GM21786 (cell line): Measurements from ENCODE around the gene HPSE.
A peak's percentile ranks its signal among the peaks of the same experiment; 100 is the strongest.
"Not testable (repeated sequence)": the region's sequence is repeated elsewhere in the genome, so short reads cannot be mapped to it uniquely, and the experiment has no call there.

Experiments used
- ATAC-seq: cut with Tn5 transposase; IDR thresholded peaks from one replicate; pipeline ENCODE4 v1.9.1; 2021; ENCODE audit not compliant: unreplicated experiment

The HPSE gene

DNA sequence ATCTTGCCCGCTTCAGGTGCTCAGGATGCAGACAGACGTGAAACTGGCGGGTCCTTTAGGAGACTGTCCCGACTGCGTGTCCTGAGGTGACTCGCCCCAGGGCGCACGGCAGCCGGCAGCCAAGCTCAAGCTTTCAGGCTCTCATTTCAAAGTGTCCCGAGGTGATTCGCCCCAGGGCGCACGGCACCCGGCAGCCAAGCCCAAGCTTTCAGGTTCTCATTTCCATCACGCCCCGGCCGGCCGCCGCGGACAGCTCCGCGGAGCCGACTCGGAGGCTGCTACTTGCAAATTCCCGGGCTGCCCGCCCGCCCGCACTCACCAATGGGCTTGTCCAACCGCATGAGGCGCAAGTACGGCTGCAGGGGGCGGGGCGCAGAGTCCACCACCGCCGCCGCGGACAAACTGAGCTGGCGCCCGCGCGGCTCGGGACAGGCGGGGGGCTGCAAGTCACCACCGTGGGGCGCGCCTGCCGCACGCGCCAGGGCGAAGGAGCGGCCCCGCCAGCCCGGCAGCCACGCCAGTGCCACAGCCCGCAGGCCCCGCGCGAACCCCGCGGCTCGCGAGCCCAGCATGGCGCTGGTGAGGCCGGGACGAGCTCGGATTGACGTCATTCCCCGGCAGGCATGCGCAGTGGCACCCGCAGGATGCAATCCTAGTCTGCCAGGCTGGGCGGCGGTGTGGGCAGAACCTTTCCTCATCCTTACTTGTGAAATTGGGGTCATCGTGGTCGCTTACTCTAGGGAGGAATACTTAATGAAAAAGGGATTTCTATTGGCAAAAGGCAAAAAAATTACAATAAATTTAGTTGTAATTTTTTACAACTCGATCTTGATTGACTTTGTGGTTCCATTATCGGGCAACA, 50.2 kb downstream of the HPSE start, which contains the start of gene COQ2:
Gene COQ2 (minus strand): TSS at position 606 of the 862 bp plus-strand sequence. CDS start 34 bp downstream, at position 572.
- peak; percentile 81 for ATAC-seq

DNA sequence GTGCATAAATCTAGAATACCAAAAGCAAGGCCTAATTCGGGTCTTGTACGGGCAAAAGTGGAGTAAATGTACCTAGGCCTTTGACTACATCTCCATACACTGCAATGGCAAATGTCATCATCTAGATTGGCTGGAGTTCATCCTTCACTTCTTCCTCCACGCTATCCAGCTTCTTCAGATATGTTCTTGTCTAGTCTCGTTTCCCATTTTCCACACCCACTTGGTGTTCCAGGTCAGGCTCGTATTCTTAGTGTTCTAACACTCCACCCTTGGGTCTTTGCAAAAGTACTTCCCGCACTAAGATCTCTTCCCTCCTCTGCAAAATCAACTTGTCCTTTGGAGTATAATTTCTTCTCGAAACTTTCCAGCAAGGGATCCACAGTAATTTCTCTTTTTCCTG, 51.5 kb downstream of the HPSE start:
- ATAC-seq = no peak

DNA sequence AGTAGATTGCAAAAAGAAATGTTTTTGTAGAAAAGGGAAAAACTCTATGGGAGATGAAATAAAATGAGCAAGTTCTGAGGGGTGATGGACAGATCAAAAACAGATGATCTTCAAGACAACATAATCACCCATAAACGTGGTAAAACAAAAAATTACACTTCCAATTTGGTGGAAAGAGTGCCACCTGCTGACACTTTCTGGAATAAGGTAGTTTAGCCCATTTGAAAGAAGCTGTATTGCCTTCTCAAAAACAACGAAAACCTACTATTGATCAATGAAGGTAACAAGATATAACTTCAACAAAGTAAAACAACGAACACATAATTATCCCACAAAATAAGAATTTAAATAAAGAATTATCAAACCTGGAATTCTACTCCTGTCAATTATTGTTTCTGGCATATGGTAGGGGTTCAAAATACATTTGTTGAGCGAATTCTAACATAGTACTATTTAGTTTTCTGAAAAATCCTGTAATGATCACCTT, 52.6 kb downstream of the HPSE start:
- no peak for ATAC-seq

DNA sequence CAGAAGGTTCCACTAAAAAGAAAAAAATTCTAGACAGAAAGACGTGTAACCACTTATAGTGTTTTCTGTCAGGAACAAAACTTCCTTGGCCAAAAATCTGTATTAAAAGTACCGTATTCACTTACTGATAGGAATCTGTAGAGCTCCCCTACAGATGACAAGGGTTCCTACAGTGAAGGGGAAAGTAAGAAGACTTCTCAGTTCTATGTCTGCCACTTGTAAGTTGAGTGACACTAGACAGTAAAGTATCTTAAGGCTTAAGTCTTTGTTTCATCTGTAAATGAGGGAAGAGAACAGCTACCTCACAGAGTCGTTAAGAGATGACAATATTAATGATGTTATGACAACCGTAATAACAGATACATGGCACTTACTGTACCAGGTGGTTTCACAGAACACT, 53.3 kb downstream of the HPSE start:
- ATAC-seq = no peak

DNA sequence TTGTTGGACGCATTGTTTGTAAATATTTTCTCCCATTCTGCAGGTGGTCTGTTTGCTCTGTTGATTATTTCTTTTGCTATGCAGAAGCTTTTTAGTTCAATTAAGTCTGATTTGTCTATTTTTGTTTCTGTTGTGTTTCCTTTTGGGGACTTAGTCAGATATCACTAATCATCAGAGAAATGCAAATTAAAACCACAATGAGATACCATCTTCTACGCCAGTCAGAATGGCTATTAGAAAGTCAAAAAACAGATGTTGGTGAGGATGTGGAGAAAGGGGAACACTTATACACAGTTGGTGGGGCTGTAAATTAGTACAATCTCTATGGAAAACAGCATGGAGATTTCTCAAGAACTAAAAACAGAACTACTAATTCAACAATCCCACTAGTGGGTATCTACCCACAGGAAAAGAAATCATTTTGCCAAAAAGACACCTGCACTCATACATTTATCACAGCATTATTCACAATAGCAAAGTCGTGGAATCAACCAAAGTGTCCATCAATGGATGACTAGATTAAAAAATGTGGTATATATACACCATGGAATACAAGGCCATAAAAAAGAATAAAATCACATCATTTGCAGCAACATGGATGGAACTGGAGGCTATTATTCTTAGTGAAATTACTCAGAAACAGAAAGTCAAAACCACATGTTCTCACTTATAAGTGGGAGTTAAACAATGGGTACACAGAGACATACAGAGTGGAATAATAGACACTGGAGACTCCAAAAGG, 58.2 kb downstream of the HPSE start:
- peak; percentile 64 for ATAC-seq

DNA sequence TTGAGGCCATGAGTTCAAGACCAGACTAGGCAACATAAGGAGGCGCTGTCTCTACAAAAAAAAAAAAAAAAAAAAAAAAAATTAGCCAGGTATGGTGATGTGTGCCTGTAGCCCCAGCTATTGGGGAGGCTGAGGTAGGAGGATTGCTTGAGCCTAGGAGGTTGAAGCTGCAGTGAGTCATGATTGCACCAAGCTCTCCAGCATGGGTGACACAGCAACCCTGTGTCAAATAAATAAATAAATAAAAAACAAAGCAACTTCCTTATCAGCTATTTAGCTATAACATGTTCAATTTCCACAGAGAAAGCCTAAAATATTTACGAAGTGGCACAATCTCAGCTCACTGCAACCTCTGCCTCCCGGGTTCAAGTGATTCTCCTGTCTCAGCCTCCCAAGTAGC, 60.7 kb downstream of the HPSE start:
- ATAC-seq = not testable (repeated sequence)

DNA sequence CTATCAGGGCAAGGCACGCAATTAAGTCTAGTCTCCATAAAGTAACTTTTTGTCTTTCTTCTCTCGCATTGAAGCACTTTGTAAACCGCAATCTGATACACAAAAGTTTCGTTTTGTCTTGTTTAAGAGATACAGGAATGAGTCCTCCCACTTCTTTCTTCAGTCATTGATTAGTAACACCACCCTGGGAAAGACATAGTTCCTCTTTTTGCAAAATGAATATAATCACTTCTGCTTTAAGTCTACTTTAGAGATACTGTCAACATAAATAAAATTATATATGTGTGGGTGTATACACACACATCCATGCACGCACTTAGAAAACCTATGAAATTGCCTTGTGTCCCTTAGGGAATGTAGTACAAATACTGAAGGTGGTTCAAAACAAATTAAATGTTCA, 61.7 kb downstream of the HPSE start:
- peak; percentile 85 for ATAC-seq

DNA sequence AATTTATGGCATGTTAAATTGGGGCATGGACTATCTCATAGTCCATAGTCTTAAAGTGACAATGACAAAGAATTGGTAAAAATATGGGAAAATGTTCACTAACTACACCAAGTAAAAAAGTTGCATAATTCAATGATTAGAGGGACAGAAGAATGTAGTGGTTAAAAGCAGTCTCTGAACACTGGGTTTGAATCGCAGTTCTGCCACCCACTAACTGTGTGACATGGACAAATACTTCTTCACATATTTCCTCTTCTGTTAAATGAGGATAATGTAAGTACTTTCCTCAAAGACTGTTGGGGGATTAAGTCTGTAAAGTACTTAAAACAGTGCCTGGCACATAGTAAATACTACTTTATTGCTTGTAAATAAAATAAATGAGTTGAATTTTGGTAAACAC, 65.4 kb downstream of the HPSE start:
- ATAC-seq = no peak

DNA sequence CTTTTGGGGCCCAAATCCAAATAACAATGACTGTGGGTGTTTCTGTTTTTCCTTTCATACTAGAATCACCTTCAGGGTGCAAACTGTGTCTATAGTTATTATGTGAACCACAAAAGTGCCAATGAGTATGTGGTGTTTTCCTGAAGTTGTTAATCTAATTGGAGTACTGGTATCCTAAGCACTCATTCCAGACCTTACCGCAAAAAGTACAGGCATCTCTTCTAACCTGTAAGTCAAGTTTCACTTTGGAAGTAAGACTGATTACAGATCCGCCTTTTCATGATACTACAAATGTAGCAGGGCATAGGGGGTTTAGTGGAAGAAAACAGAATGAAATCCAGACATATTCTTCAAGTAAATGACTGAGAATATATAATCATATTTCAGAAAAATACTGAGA, 66.2 kb downstream of the HPSE start:
- ATAC-seq = no peak

DNA sequence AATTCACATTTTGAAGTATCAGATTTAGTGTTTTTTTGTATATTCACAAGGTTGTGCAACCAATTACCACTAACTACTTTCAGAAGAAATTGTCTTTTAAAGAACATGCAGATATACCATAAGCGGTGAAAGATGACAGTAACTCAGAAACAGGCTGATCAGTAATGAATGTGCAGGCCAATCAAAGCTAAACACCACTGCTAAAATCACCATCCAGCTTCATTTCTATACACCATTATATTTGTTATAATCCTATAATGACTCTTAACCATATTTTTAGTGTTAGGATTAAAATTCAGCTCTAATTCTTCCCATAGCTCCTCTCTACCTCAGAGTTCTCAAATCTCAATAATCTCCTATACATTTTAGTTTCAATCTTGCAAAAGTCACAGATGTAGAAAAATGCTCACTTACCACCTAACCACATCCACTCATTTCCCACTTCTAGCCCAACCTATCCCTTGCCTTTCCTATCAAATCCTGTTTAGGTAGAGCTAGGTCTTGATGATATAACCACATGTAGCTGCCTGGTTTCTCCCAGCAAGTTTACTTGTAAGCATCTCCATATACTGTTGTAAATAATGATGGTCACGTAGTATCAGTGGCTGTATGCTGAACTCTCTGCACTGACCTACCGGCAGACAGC, 66.7 kb downstream of the HPSE start:
- no peak for ATAC-seq

DNA sequence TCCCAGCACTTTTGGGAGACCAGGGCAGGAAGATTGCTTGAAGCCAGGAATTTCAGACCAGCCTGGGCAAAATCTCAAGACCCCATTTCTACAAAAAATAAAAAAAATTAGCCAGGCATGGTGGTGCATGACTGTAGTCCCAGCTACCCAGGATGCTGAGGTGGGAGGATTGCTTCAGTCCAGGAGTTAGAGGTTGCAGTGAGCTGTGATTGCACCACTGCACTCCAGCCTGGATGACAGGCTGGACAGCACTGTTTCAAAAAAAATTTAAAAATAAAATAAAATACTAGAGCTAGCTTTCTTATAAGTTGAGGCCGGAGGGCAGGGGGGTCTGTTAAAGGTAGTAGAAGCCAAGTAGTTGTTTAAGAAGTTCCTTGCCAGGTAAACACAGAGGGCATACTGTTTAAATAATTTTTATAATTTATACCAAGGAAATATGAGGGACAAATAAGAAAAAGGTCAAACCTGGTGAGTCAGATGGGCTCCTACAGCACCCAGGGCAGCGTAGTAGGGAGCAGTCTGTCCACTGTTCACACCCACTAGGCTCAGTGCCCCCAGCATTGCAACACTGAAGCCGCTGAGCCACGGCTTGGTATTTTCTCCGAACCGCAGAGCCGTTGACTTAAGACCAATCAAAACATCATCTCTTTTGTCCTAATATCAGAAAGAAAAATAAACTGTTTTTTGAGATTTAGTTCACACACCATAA, 67.4 kb downstream of the HPSE start:
- ATAC-seq = no peak

DNA sequence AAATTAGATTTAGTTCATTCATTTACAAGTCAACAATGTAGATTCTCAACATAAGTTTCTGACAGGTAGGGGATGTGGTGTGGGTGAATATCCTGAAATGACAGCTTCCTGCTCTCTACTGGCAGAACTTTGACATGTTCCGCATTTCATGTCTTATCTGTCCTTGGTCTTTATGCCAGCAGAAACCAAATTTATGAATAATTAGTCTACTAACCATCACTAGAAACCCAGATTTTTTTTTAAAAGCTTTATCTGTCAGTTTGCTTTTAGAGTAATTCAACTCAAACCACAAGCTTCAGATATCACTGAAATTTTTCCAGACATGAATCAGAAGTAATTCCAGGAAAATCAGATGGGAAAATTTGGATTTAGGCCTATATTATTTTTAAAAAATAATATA, 68.0 kb downstream of the HPSE start:
- ATAC-seq = peak; percentile 62

DNA sequence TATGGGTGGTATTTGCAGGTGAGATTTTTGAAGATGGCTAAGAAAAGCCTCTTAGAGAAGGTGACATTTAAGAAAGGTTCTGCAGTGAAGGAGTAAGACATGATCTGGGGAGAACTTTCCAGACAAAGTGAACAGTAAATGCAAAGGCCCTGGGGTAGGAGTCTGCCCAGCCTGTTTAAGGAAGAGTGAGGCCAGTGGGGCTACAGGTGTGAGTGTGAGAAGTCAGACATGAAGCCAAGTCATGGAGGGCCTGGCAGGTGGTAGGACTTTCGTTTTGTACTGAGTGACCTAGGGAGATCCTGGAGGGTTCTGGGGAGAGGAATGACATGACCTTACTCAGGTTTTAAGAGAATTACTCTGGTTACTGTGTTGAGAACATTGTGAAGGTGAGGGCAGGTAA, 71.5 kb downstream of the HPSE start:
- no peak for ATAC-seq

DNA sequence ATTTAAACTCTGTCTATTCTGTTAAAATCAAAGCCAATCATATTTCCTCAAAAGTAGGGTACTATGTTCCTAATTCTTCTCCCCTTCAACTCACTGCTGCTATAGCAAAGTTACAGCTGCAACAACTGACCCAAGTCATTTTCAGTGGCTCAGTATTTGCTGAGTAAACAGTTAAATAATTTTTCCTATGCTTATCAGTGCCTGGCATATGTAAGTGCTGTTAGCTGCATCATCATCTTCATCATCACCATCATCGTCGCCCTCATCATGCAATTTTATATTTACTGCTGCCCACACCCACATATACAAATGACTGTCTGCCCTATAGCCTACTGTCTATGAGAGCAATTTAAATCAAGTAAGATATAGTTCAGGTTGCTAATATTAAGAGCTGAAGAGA, 72.0 kb downstream of the HPSE start:
- no peak for ATAC-seq

DNA sequence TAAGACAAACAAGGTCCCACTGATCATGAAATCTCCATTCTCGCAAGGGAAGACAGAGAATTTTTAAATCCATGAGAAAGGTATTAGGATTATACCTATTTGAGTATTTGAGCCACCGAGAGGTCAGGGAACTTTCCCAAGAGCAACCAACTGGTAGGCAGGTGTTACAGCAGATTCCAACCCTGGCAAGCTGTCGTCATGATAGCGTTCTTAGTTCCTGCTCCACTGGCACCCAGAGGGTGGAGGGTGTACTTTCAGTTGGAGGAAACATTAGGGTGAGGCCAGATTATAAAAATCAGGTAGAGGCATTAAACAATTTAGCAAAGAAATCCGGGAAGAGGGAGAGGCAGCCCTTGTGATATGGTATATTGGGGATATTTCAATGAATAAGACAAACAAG, 73.3 kb downstream of the HPSE start:
- no peak for ATAC-seq

DNA sequence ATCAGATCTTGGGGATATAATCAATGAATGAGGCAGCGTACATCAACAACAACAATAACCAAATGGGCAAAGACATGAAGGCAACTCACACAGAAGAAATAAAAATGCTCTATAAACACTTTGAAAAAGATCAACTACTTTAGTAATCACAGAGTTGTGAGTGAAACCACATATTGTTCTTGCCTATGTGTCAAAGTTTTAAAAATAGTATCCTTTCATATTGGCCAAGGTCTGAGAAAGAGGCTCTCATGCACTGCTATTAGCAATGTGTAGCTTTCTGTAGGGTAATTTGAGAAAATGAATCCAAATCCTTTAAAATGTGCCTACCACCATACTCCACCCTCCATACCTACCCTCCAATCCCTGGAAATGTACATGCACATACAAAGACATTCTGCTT, 75.1 kb downstream of the HPSE start:
- ATAC-seq = peak; percentile 67

DNA sequence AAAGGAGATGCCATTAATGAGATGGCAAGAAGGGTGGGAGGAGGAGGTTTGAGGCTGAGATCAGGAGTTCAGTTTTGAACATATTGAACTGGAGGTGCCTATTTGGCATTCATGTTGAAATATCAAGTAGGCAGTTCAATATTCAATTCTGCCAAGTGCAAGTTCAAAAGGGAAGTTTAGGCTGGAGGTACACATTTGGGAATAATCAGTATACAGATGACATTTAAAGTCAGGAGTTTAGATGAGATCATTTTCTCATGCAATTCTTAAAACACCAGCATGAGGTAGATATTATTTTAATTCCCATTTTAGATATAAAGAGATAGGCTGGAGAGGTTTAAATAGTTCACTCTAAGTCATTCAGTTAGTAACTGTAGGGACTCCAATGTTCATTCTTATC, 76.2 kb downstream of the HPSE start:
- ATAC-seq = no peak

DNA sequence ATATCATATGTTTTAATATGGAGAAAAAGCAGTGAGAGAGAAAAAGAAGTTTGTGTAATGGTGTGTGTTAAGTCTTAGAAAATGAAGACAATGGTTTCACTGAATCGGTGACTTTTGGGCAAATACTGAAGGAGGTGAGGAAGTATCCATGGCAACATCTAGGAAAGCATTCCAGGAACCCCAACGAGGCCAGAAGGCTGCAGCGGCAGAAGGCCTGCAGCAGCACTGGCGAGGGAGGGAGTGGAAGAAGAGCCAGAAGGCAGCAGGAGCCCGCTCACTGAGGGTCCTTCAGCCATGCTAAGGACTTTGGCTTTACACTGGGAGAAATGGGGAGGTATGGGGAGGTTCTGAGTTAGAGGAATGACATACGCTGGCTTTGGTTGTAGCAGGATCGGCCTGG, 76.8 kb downstream of the HPSE start:
- no peak for ATAC-seq

DNA sequence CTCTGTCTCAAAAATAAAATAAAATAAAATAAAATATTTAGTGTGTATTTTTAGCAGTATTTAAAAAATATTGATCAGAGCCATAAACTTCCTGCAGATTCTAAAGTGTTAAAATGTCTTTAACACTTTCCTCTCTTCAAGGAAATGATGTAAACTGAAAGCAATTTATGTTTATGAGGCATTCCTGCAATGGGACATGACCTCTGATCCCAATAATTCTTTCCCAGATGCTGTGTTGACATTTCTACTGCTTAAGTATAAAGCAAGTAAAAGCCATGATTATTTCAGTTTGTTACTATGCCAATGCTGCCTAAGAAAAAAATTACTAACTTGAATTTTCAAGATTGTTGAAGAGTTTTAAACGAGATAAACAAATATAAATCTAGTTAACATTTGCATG, 79.1 kb downstream of the HPSE start:
- ATAC-seq = no peak

DNA sequence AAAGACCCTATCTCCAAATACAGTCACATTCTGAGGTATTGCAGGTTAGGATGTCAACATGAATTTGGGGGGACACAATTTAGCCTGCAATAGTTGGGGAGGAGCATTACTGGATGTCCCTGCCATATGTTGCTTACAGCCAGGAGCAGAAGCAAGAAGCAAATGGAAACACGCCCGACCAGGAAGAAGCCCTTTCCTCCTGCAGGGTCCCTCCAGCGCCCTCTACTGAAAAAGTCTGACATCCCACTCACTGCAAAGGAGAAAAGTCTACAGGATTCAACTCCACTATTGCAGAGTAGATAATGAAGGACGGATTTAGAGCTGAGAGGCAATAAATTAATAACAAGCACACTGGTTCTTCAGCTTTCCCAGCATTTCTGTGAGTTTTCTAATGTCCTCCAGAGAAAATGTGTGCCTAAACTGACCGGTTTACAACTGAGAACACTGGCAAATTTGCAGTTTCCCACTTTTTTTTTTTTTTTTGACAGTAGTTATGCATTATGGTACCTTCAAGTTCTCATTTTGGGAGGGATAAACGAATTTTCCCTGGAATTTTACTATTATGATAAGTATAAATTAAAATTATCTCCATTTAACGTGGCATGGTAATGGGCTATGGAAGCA, 81.8 kb downstream of the HPSE start:
- peak; percentile 56 for ATAC-seq

DNA sequence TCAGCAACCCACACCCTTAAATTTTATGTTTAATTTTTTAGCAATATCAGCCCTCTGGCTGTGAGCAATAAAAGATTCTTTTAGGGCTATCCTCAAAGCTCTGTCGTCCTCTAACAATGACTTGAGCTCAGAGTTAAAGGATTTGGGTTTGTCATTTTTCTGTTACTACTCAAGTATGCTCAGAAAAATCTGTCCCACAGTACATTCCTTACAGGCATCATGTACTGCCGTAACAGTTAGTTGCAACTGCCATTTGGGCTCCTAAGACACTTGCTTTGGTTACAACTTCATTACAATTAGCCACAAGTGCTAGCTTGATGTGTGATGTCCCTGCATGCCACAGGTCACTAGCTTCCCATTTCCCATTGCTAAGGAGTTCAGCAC, 83.2 kb downstream of the HPSE start:
- ATAC-seq = no peak
